GM10266 (cell line): Measurements from ENCODE around the gene AKAP6.

Source experiments
- DNase-seq: peaks from one replicate; pipeline ENCODE4 v3.0.0; 2012; ENCODE audit errors: extremely low spot score
- TF ChIP-seq, protein P1 (sequence below): IDR thresholded peaks from 2 replicates; pipeline ENCODE4 v1.5.1; 2012; ENCODE audit warnings: mild to moderate bottlenecking, low read depth; ENCODE audit not compliant: control insufficient read depth, insufficient read depth; ENCODE audit errors: missing control alignments

Gene AKAP6

DNA sequence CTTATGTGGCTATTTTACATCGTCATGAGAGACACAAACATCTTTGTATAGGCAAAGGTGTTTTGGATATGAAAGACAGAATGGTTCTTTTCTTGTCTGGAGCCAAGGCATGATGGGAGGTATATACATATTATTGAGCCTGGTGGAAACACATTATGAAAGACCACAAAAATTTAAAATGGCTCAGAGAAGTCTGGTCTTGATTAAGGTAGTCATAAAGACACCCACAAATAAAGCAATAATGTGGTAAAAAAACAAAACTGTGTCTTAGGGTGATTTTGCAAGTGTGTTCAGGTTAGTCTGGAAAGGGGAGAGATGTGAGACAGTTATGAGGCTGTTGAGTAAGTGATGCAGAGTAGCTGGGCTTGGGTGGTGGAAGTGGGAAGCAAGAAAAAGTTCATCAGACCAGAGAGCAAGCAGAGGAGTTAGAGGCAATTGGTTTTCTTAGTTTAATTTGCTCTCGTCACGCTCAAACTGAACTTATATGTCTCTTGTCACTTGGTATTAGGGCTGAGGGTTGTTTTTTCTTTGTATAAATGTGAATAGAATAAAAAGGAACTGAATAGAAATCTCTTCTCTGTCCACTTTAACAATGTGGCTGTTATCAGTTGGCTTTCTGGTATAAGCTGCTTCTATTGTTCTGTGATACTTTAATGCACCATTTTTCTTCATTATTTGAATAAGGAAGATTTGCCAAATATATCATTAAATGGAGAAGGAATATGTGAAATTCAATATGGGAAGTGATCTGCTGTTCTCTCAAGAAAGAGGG lies 115.0 kb downstream of the AKAP6 start:
- TF ChIP-seq, protein P1, sequence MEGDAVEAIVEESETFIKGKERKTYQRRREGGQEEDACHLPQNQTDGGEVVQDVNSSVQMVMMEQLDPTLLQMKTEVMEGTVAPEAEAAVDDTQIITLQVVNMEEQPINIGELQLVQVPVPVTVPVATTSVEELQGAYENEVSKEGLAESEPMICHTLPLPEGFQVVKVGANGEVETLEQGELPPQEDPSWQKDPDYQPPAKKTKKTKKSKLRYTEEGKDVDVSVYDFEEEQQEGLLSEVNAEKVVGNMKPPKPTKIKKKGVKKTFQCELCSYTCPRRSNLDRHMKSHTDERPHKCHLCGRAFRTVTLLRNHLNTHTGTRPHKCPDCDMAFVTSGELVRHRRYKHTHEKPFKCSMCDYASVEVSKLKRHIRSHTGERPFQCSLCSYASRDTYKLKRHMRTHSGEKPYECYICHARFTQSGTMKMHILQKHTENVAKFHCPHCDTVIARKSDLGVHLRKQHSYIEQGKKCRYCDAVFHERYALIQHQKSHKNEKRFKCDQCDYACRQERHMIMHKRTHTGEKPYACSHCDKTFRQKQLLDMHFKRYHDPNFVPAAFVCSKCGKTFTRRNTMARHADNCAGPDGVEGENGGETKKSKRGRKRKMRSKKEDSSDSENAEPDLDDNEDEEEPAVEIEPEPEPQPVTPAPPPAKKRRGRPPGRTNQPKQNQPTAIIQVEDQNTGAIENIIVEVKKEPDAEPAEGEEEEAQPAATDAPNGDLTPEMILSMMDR, result no peak
- DNase-seq, result no peak

DNA sequence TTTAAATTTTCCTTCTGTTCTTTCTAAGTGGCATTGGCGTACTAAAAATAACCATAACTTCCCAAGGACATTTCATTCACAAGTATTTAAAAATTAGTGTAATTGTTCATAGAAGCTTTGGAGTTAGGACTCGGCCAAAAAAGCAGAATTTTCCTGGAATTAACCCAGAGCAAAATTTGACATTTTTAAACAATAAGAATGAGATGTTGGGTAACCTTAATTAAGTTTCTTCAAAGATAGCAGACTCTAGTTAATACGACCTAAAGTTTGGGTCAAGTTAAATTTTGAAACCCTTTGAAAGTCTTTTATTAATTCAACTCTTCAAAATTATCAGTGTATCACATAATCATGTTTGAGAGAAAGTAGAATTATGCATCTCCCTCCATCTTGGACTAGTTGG lies 118.3 kb downstream of the AKAP6 start:
- DNase-seq, result no peak
- TF ChIP-seq, protein P1, result no peak

DNA sequence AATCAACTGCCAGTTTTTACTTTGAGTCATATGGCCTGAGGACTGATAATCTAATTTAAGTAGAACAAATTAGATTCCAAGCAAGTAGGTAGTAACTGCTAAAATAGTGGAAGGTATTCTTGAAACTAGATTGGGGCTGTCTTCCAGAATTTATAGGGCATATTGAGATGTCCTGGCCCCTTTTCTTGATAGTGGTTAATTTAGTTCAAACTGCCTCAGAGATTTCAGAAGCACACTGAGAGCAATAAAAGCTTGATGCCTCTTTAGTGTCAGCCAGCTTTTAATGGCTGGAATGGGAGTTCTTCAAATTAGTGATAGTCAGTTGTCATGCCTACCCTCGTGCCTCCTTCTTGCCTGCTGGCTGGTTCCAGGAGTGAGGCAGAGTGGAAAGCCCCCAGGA lies 120.5 kb downstream of the AKAP6 start:
- TF ChIP-seq, protein P1, result no peak
- no peak for DNase-seq

DNA sequence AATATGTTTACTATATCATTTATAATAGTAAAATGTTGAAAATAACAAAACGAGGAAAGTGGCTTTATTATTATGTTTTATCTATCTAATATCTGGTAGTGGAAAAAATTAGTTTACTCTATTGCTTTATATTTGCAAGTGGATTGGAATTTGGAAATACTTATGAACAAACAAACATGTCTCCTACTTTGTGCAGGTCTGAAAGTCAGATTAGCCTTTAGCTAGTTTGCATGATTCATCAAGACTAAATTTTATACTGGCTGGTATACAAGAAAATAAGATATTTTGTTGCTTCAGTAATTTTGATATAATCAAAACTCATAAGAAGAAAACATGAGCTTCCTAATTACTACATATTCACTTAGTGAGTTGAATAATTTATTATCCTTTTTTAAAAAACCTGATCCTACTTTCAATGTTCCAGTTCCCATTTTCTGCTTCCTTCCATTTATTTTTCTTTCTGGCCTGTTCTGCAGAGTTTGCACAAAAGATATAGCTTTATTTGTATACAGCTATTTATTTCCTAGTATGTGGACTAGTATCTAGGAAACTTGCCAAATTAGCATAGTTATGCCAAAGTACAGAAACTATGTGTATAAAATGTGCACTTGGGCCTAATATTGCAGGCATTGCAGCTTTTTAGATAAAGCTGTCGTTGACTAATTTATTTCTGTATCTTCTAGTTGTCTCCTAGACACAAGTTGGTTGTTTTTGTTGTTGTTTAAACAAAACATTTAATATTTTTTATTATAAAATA lies 122.0 kb downstream of the AKAP6 start:
- DNase-seq, result no peak
- TF ChIP-seq, protein P1, result no peak

DNA sequence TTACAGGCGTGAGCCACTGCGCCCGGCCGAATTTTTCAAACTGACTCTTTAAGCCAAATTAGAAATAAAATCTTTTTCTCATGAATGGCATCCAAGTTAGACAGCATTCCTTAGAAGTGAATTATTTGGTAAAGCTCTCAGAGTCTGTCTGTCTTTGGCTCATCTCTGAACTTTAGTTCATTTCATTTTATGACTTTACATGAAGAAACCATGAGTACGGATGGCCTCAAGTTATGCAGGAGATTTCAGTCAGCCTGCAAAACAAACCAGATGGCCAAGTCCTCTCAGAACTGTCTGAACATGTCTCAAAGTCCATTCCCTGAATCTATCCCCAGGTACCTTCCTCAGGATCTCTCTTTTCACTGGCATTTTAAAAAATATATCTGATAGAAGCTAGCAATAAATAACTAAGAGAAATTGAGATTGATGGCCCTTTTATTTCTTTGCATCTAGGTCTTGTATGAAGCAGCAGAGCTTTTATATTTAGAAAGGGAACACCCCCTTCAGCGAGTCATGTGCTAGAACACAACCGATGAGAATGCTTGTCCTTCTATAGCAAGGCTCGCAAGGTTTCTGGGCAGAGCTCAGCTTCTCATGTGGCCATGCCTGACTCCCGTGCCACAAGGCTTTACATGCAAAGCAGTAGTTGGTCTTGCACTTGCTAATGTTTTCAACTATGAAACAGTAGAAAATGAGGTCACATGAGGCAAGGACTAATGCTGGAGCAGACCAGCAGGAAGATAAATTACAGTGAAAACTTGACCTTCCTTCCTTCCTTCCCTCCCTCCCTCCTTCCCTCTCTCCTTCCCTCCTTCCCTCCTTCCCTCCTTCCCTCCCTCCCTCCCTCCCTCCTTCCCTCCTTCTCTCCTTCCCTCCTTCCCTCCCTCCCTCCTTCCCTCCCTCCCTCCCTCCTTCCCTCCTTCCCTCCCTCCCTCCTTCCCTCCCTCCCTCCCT lies 125.0 kb downstream of the AKAP6 start:
- DNase-seq, result no peak
- TF ChIP-seq, protein P1, result no peak

DNA sequence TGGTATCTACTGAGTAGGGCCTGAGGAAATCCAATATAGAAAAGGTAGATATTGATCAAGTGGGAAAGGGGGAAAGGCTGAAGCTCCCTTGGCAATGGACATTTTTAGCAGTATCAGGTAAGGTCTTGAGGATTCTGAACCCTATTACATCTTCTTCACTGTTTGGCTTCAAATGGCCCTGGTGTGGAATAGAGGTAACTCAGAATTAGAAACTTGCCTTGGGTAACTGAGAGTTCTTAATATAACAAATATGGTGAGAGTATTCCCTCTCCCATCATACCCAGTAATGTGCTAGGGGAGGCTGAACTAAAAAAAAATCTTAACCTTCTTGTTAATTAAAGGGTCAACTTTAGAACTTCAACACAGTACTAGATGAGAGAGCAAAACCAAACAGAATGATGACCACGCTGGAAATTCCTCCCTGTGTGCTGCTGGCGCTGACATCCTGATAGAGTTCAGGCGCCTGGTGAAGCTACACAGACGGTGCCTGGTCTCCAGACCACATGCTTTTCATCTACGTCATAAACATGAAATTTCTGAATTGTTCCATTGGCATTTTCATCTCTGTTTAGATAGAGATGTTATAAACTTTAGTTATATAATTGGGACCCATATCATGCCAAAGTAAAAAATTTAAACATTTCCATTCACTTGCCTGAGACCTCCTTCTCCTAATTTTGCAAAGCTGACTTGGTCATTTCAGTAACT lies 128.3 kb downstream of the AKAP6 start:
- no peak for DNase-seq
- TF ChIP-seq, protein P1, result no peak
